H1 (cell line): ENCODE data around the gene COA1. TPM values are rescaled to one million over a fixed set of nuclear protein-coding genes. Genes with fewer than 3 reads are reported as not detected.
A peak's percentile ranks its signal among the peaks of the same experiment; 100 is the strongest.

Experiments used
- HDAC6 ChIP-seq: IDR thresholded peaks from one replicate; pipeline ENCODE4 v1.7.1; 2012; ENCODE audit warnings: low read depth, mild to moderate bottlenecking, inconsistent platforms, low read length, moderate library complexity
- PHF8 ChIP-seq: fragments of 200-600 bp; sonication (generic); conservative IDR thresholded peaks from 2 replicates; pipeline ENCODE4 v1.7.1; 2012; ENCODE audit warnings: low read depth, mild to moderate bottlenecking, inconsistent platforms, low read length, moderate library complexity
- SIX5 ChIP-seq: IDR thresholded peaks from 2 replicates; pipeline ENCODE4 v1.6.1; 2011; ENCODE audit warnings: mild to moderate bottlenecking, low read depth, low read length
- SP1 ChIP-seq: IDR thresholded peaks from 2 replicates; pipeline ENCODE4 v1.6.1; 2011; ENCODE audit warnings: low read depth, low read length
- SRF ChIP-seq: IDR thresholded peaks from 2 replicates; pipeline ENCODE4 v1.6.1; 2011; ENCODE audit warnings: mild to moderate bottlenecking, low read depth, low read length, moderate library complexity
- YY1 ChIP-seq: IDR thresholded peaks from 2 replicates; pipeline ENCODE4 v1.6.1; 2011; ENCODE audit warnings: low read depth, mild to moderate bottlenecking, low read length
- polyA plus RNA-seq, 7 experiments: library from polyadenylated mRNA; depleted of rRNA in 3 of 7; stranded (reverse) in 5 of 7; unstranded in 2 of 7; fragments of >200 nt in 5 of 7; fragments of 200-250 nt in 2 of 7; gene quantifications; 1 replicate in 5 of 7; 2 replicates in 1 of 7; 4 replicates in 1 of 7; pipeline versions ENCODE4 v1.2.1 to v1.2.3, GENCODE V29; 2011 to 2013; ENCODE audit warnings: missing spikeins in 2 of 7, mixed read lengths in 2 of 7
- total RNA-seq: library from RNA; stranded (reverse); fragmentation: NEBNext Ultra II Directional; extraction: Animal tissue kit (Norgen Biotek cat#: 25700); gene quantifications from 2 replicates; pipeline ENCODE4 v1.2.1, GENCODE V29; 2021
- TF ChIP-seq, protein P1 (sequence below): fragments of 300-600 bp; sonication (generic); IDR thresholded peaks from 2 replicates; pipeline ENCODE4 v1.7.1; 2012; ENCODE audit warnings: low read length, moderate library complexity, mild to moderate bottlenecking, inconsistent platforms; ENCODE audit not compliant: insufficient replicate concordance
- TF ChIP-seq, protein P2 (sequence below): IDR thresholded peaks from 2 replicates; pipeline ENCODE4 v1.6.1; 2011; ENCODE audit warnings: low read length, improper control_type of control experiment
- TF ChIP-seq, protein P3 (sequence below): IDR thresholded peaks from 2 replicates; pipeline ENCODE4 v1.6.1; 2011; ENCODE audit warnings: low read depth, mild to moderate bottlenecking, low read length; ENCODE audit not compliant: insufficient read depth

COA1 gene
- total and polyA plus RNA-seq, 2 of the 8 experiments (the other 6 are each of a cell fraction or from before 2014, with no cell fraction given), result 98.6 to 143 TPM

DNA sequence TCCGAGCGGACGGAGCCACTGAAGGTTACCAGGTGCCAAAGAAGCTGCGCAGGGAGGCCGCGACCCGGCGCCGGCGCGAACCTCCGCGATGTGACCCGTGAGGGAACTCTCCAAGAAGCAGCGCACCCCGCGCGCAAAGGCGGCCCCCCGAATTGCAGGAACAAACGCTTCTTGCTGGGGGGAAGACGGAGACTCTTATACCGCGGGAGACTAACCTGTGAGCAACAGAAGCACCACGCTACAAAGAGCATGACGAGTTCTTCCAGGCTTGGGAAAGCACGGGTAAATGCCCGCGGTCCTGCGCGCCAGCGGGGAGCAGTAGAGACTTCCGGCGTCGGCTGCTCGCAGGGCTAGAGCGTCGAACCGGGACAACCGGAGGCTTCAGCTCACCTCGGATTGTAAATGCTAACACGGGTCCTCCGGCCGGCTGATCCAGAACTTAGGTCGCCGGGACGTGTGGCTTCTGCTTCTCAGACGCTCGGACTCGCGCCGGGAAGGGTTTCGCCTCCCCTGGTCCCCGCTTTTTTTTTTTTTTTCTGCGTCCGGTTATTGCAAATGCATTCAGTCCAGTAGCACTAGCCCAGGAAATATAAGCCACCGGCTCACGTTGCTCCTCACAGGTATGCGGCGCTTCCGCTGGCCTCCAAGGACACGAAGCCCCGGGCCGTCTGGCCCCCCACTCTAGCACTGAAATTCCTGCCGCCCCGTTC, at the start of gene COA1 (continued):
- TF ChIP-seq, protein P1, sequence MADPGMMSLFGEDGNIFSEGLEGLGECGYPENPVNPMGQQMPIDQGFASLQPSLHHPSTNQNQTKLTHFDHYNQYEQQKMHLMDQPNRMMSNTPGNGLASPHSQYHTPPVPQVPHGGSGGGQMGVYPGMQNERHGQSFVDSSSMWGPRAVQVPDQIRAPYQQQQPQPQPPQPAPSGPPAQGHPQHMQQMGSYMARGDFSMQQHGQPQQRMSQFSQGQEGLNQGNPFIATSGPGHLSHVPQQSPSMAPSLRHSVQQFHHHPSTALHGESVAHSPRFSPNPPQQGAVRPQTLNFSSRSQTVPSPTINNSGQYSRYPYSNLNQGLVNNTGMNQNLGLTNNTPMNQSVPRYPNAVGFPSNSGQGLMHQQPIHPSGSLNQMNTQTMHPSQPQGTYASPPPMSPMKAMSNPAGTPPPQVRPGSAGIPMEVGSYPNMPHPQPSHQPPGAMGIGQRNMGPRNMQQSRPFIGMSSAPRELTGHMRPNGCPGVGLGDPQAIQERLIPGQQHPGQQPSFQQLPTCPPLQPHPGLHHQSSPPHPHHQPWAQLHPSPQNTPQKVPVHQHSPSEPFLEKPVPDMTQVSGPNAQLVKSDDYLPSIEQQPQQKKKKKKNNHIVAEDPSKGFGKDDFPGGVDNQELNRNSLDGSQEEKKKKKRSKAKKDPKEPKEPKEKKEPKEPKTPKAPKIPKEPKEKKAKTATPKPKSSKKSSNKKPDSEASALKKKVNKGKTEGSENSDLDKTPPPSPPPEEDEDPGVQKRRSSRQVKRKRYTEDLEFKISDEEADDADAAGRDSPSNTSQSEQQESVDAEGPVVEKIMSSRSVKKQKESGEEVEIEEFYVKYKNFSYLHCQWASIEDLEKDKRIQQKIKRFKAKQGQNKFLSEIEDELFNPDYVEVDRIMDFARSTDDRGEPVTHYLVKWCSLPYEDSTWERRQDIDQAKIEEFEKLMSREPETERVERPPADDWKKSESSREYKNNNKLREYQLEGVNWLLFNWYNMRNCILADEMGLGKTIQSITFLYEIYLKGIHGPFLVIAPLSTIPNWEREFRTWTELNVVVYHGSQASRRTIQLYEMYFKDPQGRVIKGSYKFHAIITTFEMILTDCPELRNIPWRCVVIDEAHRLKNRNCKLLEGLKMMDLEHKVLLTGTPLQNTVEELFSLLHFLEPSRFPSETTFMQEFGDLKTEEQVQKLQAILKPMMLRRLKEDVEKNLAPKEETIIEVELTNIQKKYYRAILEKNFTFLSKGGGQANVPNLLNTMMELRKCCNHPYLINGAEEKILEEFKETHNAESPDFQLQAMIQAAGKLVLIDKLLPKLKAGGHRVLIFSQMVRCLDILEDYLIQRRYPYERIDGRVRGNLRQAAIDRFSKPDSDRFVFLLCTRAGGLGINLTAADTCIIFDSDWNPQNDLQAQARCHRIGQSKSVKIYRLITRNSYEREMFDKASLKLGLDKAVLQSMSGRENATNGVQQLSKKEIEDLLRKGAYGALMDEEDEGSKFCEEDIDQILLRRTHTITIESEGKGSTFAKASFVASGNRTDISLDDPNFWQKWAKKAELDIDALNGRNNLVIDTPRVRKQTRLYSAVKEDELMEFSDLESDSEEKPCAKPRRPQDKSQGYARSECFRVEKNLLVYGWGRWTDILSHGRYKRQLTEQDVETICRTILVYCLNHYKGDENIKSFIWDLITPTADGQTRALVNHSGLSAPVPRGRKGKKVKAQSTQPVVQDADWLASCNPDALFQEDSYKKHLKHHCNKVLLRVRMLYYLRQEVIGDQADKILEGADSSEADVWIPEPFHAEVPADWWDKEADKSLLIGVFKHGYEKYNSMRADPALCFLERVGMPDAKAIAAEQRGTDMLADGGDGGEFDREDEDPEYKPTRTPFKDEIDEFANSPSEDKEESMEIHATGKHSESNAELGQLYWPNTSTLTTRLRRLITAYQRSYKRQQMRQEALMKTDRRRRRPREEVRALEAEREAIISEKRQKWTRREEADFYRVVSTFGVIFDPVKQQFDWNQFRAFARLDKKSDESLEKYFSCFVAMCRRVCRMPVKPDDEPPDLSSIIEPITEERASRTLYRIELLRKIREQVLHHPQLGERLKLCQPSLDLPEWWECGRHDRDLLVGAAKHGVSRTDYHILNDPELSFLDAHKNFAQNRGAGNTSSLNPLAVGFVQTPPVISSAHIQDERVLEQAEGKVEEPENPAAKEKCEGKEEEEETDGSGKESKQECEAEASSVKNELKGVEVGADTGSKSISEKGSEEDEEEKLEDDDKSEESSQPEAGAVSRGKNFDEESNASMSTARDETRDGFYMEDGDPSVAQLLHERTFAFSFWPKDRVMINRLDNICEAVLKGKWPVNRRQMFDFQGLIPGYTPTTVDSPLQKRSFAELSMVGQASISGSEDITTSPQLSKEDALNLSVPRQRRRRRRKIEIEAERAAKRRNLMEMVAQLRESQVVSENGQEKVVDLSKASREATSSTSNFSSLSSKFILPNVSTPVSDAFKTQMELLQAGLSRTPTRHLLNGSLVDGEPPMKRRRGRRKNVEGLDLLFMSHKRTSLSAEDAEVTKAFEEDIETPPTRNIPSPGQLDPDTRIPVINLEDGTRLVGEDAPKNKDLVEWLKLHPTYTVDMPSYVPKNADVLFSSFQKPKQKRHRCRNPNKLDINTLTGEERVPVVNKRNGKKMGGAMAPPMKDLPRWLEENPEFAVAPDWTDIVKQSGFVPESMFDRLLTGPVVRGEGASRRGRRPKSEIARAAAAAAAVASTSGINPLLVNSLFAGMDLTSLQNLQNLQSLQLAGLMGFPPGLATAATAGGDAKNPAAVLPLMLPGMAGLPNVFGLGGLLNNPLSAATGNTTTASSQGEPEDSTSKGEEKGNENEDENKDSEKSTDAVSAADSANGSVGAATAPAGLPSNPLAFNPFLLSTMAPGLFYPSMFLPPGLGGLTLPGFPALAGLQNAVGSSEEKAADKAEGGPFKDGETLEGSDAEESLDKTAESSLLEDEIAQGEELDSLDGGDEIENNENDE, result no peak
- TF ChIP-seq PHF8 (peak; percentile 88), SRF (no peak), YY1 (0 out of 2 replicates have a peak, but pooled peaks have one; percentile 29), HDAC6 (no peak), SP1 (0 out of 2 replicates have a peak, but pooled peaks have one; percentile 53), SIX5 (no peak)
- TF ChIP-seq, protein P2, sequence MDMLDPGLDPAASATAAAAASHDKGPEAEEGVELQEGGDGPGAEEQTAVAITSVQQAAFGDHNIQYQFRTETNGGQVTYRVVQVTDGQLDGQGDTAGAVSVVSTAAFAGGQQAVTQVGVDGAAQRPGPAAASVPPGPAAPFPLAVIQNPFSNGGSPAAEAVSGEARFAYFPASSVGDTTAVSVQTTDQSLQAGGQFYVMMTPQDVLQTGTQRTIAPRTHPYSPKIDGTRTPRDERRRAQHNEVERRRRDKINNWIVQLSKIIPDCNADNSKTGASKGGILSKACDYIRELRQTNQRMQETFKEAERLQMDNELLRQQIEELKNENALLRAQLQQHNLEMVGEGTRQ, result no peak
- TF ChIP-seq, protein P3, sequence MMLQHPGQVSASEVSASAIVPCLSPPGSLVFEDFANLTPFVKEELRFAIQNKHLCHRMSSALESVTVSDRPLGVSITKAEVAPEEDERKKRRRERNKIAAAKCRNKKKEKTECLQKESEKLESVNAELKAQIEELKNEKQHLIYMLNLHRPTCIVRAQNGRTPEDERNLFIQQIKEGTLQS, result no peak
